NCI-H510A treated with DMSO at 0.1 percent for 48 hours (cell line): Measurements from ENCODE around the gene SPATA31C1.
"Not testable (repeated sequence)": the region's sequence is repeated elsewhere in the genome, so short reads cannot be mapped to it uniquely, and the experiment has no call there.

Source experiments
- DNase-seq: peaks from one replicate; lab custom pipeline; 2025; lab: John Stamatoyannopoulos, UW

The SPATA31C1 gene

DNA sequence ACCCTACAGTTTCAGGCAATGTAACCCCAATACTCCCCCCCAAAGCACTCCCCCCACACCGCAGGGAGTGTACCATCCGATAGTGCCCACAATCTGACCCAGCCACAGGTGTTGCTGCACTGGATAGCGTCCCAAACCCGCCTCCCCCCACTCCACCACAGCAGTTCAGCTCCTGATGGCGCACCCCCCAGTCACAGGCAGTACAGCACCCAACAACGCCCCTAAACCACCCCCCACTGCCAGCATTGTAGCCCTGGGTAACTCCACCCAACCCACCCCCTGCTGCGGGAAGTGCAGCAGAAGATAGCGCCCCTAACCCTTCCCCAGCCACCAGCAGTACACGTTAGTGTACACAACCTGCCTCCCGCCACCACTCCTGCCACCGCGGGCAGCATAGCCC, 20.6 kb downstream of the SPATA31C1 start:
- DNase-seq: not testable (repeated sequence)

GRCh38 chr9:87939096-87939495, 21.3 kb downstream of the SPATA31C1 start:
- DNase-seq: not testable (repeated sequence)

- DNase-seq: no peak
Observed at GRCh38 chr9:87944096-87944495, 26.3 kb downstream of the SPATA31C1 start.

GRCh38 chr9:87944682-87945081, 26.9 kb downstream of the SPATA31C1 start:
- DNase-seq: no peak

DNA sequence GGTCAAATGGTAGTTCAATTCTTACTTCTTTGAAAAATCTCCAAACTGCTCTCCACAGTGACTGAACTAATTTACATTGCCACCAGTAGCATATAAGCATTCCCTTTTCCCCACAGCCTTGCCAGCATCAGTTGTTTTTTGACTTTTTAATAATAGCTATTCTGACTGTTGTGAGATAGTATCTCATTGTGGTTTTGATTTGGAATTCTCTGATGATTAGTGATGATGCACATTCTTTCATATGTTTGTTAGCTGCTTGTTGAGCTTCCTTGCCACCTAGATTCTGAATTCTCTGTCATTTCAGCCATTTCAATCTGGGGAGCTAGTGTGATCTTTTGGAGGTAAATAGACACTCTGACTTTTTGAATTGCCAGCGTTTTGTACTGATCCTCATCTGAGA, 32.5 kb downstream of the SPATA31C1 start:
- DNase-seq: no peak

DNA sequence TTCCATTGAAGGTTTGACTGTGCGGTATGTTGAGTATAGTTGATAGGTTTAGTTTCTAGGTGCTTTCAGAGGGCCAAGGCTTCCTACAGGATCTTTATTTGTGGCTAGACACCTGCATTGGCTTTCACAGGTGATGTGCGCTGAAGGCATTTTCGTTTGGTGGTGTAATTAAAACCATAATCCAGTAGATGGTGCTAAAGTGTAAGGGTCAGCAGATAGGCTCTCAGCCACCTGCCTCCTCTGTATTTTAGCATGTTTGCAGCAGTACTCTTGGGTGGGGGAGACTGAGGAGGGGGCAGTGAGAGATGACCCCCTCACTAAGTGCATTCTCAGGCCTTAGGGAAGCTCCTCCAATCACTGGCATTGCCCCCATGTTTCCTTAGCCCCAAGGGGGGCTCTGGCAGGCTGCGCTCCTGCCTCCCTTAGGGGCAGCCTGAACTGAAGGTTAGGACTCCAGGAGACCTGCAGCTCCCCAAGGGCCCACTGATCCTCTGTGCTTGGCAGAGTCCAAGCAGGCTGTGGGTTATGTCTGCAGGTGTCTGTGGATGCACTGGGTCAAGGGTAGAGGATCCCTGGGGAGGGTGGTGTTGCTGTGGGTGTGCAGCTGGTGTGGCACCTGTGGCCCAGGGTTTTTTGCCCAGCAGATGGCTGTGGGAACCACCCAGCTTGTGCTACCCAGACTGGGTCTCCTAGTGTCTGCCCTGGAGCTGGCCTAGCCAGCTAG, 33.2 kb downstream of the SPATA31C1 start:
- DNase-seq: no peak

DNA sequence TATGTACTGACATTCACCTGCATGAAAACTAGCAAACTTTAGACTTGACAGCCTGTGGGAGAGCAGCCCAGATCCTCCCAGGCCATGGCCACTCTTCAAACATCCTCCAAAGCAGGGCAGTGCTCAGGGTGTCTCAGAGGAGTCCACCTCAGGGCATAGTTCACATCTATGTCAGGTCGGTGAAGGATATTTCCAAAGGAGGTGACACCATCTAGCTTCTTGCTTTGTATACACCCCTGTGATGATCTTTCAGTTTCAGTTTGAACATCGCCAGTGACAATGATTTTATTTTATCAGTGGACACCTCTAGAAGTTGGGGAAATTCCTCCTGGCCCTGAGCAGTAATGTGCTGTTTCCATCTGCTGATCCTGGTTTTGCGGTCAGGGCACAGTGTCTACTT, 36.5 kb downstream of the SPATA31C1 start:
- no peak for DNase-seq

DNA sequence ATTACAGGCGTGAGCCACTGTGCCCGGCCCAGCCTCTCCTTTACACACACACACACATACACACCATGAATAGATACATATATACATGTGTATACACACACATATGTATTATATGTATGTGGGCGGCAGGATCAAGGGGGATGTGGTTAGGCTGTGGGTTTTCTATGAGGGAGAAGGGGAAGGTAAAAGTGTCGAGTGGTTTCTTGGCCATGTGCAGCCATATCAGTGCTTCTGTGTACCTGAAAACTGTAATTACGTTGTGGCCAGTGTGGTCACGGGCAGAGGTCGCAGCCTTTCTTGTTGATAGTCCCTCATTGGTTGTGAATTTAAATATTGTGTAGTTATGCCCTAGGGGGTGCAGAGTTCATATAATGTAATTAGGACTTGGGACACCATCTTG, 40.1 kb downstream of the SPATA31C1 start:
- DNase-seq: no peak

- no peak for DNase-seq
Observed at GRCh38 chr9:87958591-87958990, 40.8 kb downstream of the SPATA31C1 start.

DNA sequence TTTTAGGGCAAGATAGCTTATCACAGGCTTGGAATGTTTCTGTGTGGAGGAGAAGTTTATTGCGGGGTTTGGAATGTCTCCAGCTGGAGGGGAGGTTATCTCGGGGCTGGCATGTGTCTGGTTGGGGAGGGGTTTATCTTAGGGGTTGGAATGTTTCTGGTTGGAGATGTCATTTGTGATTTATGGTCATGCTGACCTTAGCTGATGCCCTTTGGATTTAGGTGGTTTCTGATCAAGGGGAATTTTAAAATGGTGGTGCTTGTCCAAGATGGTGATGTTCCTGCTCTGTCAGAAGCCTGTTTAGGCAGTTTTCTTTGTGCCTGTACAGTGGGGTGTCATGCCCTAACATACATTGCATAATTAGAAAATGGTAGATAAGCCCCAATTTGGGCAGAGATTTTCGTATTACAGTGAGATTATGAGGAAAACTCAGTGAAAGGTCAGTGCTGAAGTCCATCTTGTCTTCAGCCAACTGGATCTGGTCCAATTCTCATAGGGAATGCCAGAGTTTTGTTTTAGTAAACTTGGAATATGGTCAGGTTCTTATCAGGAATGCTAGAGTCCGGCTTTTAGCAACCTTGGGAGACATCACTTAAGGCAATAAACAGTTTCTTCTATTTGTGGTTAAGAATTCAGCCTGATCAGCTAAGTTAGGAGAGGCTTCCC, 42.3 kb downstream of the SPATA31C1 start:
- DNase-seq: no peak

GRCh38 chr9:87963770-87964169, 46.0 kb downstream of the SPATA31C1 start:
- no peak for DNase-seq

- DNase-seq: no peak
Observed at GRCh38 chr9:87964826-87965225, 47.1 kb downstream of the SPATA31C1 start.

- no peak for DNase-seq
Observed at GRCh38 chr9:87968155-87968554, 50.4 kb downstream of the SPATA31C1 start.

- DNase-seq: no peak
Observed at GRCh38 chr9:87970602-87971001, 52.8 kb downstream of the SPATA31C1 start.

DNA sequence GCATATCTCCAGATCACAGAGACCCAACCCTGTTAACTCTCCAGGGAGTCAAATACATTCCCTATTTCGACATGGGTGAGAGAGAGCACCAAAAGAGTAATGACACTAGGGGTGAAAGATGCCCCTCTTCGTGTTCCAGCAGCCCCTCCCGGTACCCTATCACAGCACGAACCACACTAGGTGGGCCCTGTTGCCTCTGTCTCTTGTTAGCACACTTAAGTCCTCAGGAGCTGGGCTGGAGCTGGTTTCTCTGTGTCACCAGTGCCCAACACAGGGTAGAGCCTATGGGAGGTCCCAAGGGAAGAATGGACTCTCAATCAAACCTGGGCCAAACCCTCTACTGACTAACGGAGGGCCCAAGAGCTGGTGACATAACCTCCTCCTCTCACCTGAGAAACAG, 55.4 kb downstream of the SPATA31C1 start:
- DNase-seq: no peak
